ENCODE results near the gene IFT81.

- TF ChIP-seq MAX (IDR thresholded peaks at IDR 0.05; ENCODE audit: insufficient read depth, insufficient read length): no peak
- no peak for TF ChIP-seq CTCF (IDR thresholded peaks at IDR 0.05; ENCODE audit: extremely low read depth in 1 of 2, insufficient read depth in 1 of 2, low read depth in 1 of 2, low read length in 2 of 2)
These were observed 11.9 kb upstream of the IFT81 start for GRCh38 chr12:110112335-110112660.

Data from endothelial cell of umbilical vein (primary cell).